ENCODE measurements around the gene ULK1.

GRCh38 chr12:131927110-131928079 lies 33.0 kb downstream of the ULK1 start:
- TF ChIP-seq CTCF (IDR thresholded peaks at IDR 0.05) (no peak), POLR2A (IDR thresholded peaks at IDR 0.05) (no peak)

All from ovary (tissue), 3 donors.